ENCODE measurements around the gene FAM81A. TPM values are rescaled to one million over a fixed set of nuclear protein-coding genes. Genes with fewer than 3 reads are reported as not detected.

FAM81A gene
- total and polyA plus RNA-seq, 10 donors: 0.77 to 3.0 (median 2.1) TPM

- no peak for TF ChIP-seq CTCF (IDR thresholded peaks at IDR 0.05 in 8 of 11, conservative IDR thresholded peaks at IDR 0.05 in 3 of 11)
- TF ChIP-seq POLR2AphosphoS5 (IDR thresholded peaks at IDR 0.05): no peak
- no peak for TF ChIP-seq POLR2A (IDR thresholded peaks at IDR 0.05)
- H3K4me1 ChIP-seq: peaks cover 4 to 76% (median 46%) of the 10 kb centered on the region in 6 donors
These were observed 31.5 kb upstream of the FAM81A start for GRCh38 chr15:59406446-59406845.

DNA sequence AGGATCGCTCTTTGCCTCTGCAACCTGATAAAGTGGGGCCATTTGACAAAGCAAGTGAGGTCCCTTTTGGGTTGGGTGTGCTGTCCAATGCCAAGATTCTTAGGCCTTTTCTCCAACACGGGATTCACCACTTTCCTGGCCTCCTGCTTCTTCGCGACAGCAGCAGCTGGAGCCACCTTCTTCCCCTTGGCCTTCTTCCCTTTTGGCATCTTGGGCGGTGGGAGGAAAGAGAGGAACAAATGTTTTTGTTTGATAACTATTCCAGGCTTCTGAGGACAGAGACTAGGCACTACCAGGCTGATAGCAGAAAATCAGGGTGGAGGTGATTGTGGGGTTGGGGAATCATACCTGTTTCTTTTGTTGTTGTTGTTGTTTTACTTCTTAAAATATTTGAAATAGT lies 30.0 kb upstream of the FAM81A start:
- TF ChIP-seq POLR2A (IDR thresholded peaks at IDR 0.05) (no peak), CTCF (IDR thresholded peaks at IDR 0.05 in 8 of 11, conservative IDR thresholded peaks at IDR 0.05 in 3 of 11) (no peak), POLR2AphosphoS5 (IDR thresholded peaks at IDR 0.05) (no peak)
- no peak for DNase-seq

More at GRCh38 chr15:59406446-59406845, 31.5 kb upstream of the FAM81A start:
- Histone ChIP-seq H3K27ac (peak overlapping the region in 3 of 8 donors; percentile 36 to 48 (median 43)), H3K9me3 (no peaks in the 10 kb centered on the region), H3K4me3 (no peak overlapping the region), H3K36me3 (no peaks in the 10 kb centered on the region), H3K27me3 (replicated peaks in 1 of 7) (no peaks in the 10 kb centered on the region)
- intact Hi-C loops (cut with DNase I; ENCODE audit: low total_unique reads): no loop called here
- no peak for DNase-seq
- WGBS, 5 donors: 24 to 39% (median 36%) methylated on average over 3 of the region's 3 CpGs

DNA sequence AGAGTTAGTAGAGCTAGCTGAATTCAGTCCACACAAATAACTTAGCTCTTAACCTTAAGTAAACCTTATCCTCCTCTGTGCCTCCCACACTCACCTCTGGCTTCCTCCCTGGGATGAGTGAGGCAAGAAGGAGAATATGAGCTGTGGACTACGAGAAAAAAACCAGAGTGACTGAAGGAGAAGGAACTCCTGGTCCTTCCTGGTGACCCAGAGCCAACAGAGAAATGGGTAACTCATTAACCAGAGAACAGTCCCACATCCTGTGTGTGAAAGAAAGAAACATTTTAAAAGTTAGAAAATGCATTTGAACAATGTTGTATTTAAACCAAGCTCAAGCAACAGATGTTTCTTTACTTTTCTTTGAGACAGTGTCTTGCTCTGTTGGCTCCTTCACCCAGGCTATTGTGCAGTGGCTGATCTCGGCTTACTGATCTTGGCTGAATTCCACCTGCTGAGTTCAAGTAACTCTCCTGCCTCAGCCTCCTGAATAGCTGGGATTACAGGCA lies 27.5 kb upstream of the FAM81A start:
- H3K9me3 ChIP-seq: no peaks in the 10 kb centered on the region
- WGBS, 5 donors: 12 to 36% (median 25%) methylated on average over 2 of the region's 2 CpGs

More for the DNA sequence above, 30.0 kb upstream of the FAM81A start:
- no peaks in the 10 kb centered on the region for H3K36me3 ChIP-seq
- no peaks in the 10 kb centered on the region for H3K9me3 ChIP-seq
- WGBS, 5 donors: 54 to 82% (median 70%) methylated on average over 5 of the region's 5 CpGs
- H3K27me3 ChIP-seq (replicated peaks in 1 of 7): no peaks in the 10 kb centered on the region
- no peak overlapping the region for H3K27ac ChIP-seq
- no peak overlapping the region for H3K4me3 ChIP-seq
- H3K4me1 ChIP-seq: peaks cover 9 to 86% (median 58%) of the 10 kb centered on the region in 6 donors
- intact Hi-C loops (cut with DNase I; ENCODE audit: low total_unique reads): no loop called here

More for the DNA sequence above, 27.5 kb upstream of the FAM81A start:
- no peak for TF ChIP-seq CTCF (IDR thresholded peaks at IDR 0.05 in 8 of 11, conservative IDR thresholded peaks at IDR 0.05 in 3 of 11)
- no peak for TF ChIP-seq POLR2AphosphoS5 (IDR thresholded peaks at IDR 0.05)
- no peak for TF ChIP-seq POLR2A (IDR thresholded peaks at IDR 0.05)
- H3K36me3 ChIP-seq: no peaks in the 10 kb centered on the region
- H3K4me3 ChIP-seq: no peak overlapping the region
- H3K4me1 ChIP-seq: peaks cover 9 to 88% (median 66%) of the 10 kb centered on the region in 6 donors
- H3K27ac ChIP-seq: peak overlapping the region in 4 of 8 donors; percentile 14 to 66 (median 46)
- intact Hi-C loops (cut with DNase I; ENCODE audit: low total_unique reads): no loop called here
- no peak for DNase-seq
- no peaks in the 10 kb centered on the region for H3K27me3 ChIP-seq (replicated peaks in 1 of 7)
